Activated T-helper 17 cell treated with anti-CD3 and anti-CD28 coated beads, Interleukin-2, amount 50 U/mL, for 72 hours (primary cell): ENCODE results near the gene KAT2A. TPM values are rescaled to one million over a fixed set of nuclear protein-coding genes. Genes with fewer than 3 reads are reported as not detected.

Source experiments
- ATAC-seq: fragments of 150-1000 bp; cut with Tn5 transposase; replicated peaks from 2 replicates; pipeline ENCODE4 v1.10.0; 2021; ENCODE audit warnings: mild to moderate bottlenecking, moderate library complexity
- H3K27ac Mint-ChIP-seq: one replicate; pipeline ENCODE4 v1.8.0; 2022; ENCODE audit warnings: mixed read lengths
- H3K27me3 Mint-ChIP-seq: one replicate; pipeline ENCODE4 v1.8.0; 2022; ENCODE audit warnings: mixed read lengths
- H3K36me3 Mint-ChIP-seq: one replicate; pipeline ENCODE4 v1.8.0; 2022; ENCODE audit warnings: low read depth, mild to moderate bottlenecking, mixed read lengths
- H3K4me1 Mint-ChIP-seq: one replicate; pipeline ENCODE4 v1.8.0; 2022; ENCODE audit warnings: mixed read lengths
- H3K4me3 Mint-ChIP-seq: one replicate; pipeline ENCODE4 v1.8.0; 2022; ENCODE audit warnings: mild to moderate bottlenecking, mixed read lengths
- H3K9me3 Mint-ChIP-seq: one replicate; pipeline ENCODE4 v1.8.0; 2022; ENCODE audit warnings: mixed read lengths
- total RNA-seq, 2 donors: library from RNA; stranded (reverse); gene quantifications; one replicate each; pipeline ENCODE4 v1.2.3, GENCODE V29; 2022

KAT2A gene
- total RNA-seq, 2 donors from 2014 or later, result 32.8 to 44.2 TPM

DNA sequence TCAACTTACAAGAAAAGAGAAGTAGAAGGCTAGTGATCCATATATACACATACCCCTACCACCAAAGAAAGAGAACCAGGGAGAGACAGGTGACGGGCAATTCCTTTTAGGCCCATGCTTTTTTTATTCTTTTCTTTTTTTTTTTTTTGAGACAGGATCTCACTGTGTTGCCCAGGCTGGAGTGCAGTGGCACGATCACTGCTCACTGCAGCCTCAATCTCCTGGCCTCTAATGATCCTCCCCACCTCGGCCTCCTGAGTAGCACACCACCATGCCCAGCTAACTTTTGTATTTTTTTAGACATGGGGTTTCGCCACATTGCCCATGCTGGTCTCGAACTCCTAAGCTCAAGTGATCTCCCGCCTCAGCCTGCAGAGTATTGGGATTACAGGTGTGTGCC, 6.2 kb upstream of the KAT2A start:
- peaks cover 6% of the 10 kb centered on the region for H3K4me1 Mint-ChIP-seq
- H3K36me3 Mint-ChIP-seq, result peaks cover 78% of the 10 kb centered on the region
- no peaks in the 10 kb centered on the region for H3K27me3 Mint-ChIP-seq
- H3K27ac Mint-ChIP-seq, result peak overlapping the region; percentile 12
- ATAC-seq, result no peak
- H3K9me3 Mint-ChIP-seq, result no peaks in the 10 kb centered on the region
- H3K4me3 Mint-ChIP-seq, result no peak overlapping the region

DNA sequence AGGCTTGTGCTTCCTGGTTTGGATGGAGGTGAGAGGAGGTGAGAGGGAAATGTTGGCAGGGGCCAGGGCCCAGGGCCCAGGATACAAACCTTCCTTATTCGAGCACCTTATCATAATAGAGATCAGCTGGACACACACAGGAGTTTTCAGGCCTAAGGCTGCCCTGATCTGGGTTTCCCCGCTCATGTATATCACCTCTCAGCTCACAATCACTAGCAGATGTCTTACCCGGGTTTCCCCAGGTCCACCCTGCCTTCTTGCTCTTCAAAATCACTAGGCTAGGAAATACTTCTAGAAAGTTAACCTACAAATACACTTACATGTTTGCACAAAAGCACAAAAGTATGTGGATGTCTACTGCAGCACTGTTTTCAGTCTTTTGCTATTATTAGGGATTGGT, 5.7 kb upstream of the KAT2A start:
- peak overlapping the region; percentile 12 for H3K27ac Mint-ChIP-seq
- ATAC-seq, result no peak
- no peaks in the 10 kb centered on the region for H3K9me3 Mint-ChIP-seq
- H3K36me3 Mint-ChIP-seq, result peaks cover 77% of the 10 kb centered on the region
- H3K4me1 Mint-ChIP-seq, result peaks cover 5% of the 10 kb centered on the region
- H3K4me3 Mint-ChIP-seq, result no peak overlapping the region
- no peaks in the 10 kb centered on the region for H3K27me3 Mint-ChIP-seq

DNA sequence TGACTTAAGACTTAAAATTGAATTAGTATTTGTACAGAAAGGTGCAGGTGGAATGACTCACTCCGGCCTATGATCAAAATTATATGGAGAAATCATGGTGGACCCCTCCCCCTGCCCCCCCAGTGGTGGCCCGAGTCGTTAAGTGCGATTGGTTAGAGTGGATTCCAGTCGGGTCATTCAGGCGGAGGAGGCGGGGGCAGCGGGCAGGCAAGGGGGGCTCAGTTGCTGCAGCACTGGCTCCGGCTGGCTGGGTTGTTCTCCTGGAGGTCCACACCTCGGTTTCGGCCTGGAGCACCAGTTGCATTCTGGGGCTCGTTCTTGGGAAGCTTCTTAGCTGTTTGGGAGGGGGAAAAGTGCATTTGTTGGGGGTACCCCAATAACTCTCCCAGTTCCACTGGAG, 4.4 kb upstream of the KAT2A start:
- H3K4me1 Mint-ChIP-seq, result no peaks in the 10 kb centered on the region
- no peaks in the 10 kb centered on the region for H3K27me3 Mint-ChIP-seq
- H3K9me3 Mint-ChIP-seq, result no peaks in the 10 kb centered on the region
- H3K27ac Mint-ChIP-seq, result no peak overlapping the region
- H3K36me3 Mint-ChIP-seq, result peaks cover 66% of the 10 kb centered on the region
- ATAC-seq, result no peak
- H3K4me3 Mint-ChIP-seq, result no peak overlapping the region

- H3K4me3 Mint-ChIP-seq, result no peak overlapping the region
- no peaks in the 10 kb centered on the region for H3K9me3 Mint-ChIP-seq
- H3K27me3 Mint-ChIP-seq, result no peaks in the 10 kb centered on the region
- H3K36me3 Mint-ChIP-seq, result peaks cover 53% of the 10 kb centered on the region
- peak overlapping the region; percentile 41 for H3K27ac Mint-ChIP-seq
- no peaks in the 10 kb centered on the region for H3K4me1 Mint-ChIP-seq
- ATAC-seq, result no peak
Measured at GRCh38 chr17:42124256-42124655, 3.1 kb upstream of the KAT2A start.

- Mint-ChIP-seq H3K27ac (peak within 1 kb of the TSS; percentile 83), H3K36me3 (peaks cover 46% of the 10 kb centered on the region), H3K9me3 (no peaks in the 10 kb centered on the region), H3K4me1 (peaks cover 7% of the 10 kb centered on the region), H3K27me3 (no peaks in the 10 kb centered on the region), H3K4me3 (peak within 1 kb of the TSS; percentile 77)
- ATAC-seq, result no peak
Measured at GRCh38 chr17:42122371-42123303, 1.5 kb upstream of the KAT2A start, which contains the start of gene HSPB9. Gene HSPB9, plus strand, starts transcription at chr17:42122804. Its CDS starts 47 bp downstream, at chr17:42122851.

GRCh38 chr17:42120161-42120769, 902 bp downstream of the KAT2A start:
- Mint-ChIP-seq H3K4me3 (peak overlapping the region; percentile 77), H3K36me3 (peaks cover 41% of the 10 kb centered on the region), H3K27ac (no peak overlapping the region), H3K4me1 (peaks cover 13% of the 10 kb centered on the region), H3K27me3 (no peaks in the 10 kb centered on the region), H3K9me3 (no peaks in the 10 kb centered on the region)
- peak; percentile 1 for ATAC-seq

- no peak for ATAC-seq
- H3K4me3 Mint-ChIP-seq, result peak overlapping the region; percentile 77
- H3K36me3 Mint-ChIP-seq, result peaks cover 32% of the 10 kb centered on the region
- H3K27me3 Mint-ChIP-seq, result no peaks in the 10 kb centered on the region
- peaks cover 13% of the 10 kb centered on the region for H3K4me1 Mint-ChIP-seq
- H3K9me3 Mint-ChIP-seq, result no peaks in the 10 kb centered on the region
- H3K27ac Mint-ChIP-seq, result peak overlapping the region; percentile 10
Measured at GRCh38 chr17:42119301-42119700, 1.9 kb downstream of the KAT2A start.

DNA sequence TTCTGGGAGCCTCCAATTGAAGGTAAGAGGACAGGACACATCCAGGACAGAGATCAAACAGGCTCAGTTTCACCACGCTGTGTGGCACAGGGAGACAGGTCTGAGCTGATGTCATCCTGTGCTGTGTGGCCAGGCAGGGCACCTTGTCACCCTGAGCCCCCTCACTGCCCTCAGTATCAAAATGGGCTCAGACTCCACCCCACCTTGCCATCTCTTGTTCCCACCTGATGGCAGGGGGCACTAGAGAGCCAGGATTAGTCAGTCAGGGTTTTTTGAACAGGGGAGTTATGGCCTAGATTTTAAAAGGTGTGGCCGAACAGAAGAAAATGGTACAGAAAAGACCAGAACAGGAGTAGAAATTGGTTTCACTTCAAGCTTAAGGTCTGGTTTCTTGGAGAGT, 2.6 kb downstream of the KAT2A start:
- Mint-ChIP-seq H3K4me1 (peaks cover 13% of the 10 kb centered on the region), H3K36me3 (peaks cover 28% of the 10 kb centered on the region), H3K27ac (peak overlapping the region; percentile 10), H3K9me3 (no peaks in the 10 kb centered on the region), H3K4me3 (peak overlapping the region; percentile 9), H3K27me3 (no peaks in the 10 kb centered on the region)
- no peak for ATAC-seq

DNA sequence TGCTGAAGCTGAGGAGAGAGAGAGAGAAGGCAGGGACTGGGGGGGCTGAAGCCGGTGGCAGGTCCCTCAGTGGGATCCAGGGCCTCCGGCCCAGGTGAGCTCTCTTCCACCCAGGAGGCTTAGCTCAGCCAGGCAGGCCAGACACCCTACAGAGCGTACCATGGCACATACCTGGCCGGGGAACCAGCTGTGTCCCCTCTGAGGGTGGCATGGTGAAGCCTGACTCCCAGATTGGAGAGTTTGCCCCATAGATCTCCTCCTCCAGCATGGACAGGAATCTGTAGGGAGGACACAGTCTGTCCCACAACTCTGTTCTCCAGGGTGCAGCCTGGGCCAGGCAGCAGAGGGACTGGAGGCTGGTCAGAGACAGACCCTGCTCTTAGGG, 3.0 kb downstream of the KAT2A start:
- Mint-ChIP-seq H3K4me3 (peak overlapping the region; percentile 9), H3K9me3 (no peaks in the 10 kb centered on the region), H3K36me3 (peaks cover 28% of the 10 kb centered on the region), H3K27ac (peak overlapping the region; percentile 10), H3K27me3 (no peaks in the 10 kb centered on the region), H3K4me1 (peaks cover 13% of the 10 kb centered on the region)
- no peak for ATAC-seq

DNA sequence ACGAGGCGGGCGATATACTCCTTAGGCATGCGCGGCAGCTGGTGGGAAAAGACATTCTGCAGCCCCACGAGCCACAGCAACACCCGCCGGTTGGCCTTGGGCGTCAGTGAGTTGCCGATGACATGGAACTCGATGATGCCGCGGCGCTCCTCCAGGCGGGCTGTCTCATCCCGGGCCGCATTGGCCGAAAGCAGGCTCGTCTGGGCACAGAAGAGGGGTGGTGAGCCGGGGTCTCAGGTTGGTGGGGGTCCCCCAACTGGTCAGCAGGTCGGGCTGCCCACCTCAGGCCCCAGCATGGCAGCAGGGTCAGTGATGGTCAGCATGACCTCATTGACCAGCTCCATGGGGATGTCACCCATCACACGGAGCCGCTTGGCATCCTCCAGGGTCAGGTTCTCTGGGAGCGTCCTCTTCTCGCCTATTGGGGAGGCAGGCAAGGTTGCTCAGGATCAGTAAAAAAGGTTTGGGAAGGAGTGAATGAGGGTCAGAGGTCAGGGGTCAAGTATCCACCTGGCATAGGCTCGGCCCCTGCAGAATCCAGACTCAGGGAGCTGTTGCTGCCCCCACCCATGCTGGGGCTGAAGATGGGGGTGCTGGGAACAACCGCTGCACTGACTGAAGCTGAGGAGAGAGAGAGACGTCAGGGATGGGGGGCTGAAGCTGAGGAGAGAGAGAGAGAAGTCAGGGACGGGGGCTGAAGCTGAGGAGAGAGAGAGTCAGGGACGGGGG, 3.6 kb downstream of the KAT2A start:
- no peak overlapping the region for H3K27ac Mint-ChIP-seq
- peaks cover 13% of the 10 kb centered on the region for H3K4me1 Mint-ChIP-seq
- no peak overlapping the region for H3K4me3 Mint-ChIP-seq
- peaks cover 28% of the 10 kb centered on the region for H3K36me3 Mint-ChIP-seq
- no peak for ATAC-seq
- H3K27me3 Mint-ChIP-seq, result no peaks in the 10 kb centered on the region
- H3K9me3 Mint-ChIP-seq, result no peaks in the 10 kb centered on the region

DNA sequence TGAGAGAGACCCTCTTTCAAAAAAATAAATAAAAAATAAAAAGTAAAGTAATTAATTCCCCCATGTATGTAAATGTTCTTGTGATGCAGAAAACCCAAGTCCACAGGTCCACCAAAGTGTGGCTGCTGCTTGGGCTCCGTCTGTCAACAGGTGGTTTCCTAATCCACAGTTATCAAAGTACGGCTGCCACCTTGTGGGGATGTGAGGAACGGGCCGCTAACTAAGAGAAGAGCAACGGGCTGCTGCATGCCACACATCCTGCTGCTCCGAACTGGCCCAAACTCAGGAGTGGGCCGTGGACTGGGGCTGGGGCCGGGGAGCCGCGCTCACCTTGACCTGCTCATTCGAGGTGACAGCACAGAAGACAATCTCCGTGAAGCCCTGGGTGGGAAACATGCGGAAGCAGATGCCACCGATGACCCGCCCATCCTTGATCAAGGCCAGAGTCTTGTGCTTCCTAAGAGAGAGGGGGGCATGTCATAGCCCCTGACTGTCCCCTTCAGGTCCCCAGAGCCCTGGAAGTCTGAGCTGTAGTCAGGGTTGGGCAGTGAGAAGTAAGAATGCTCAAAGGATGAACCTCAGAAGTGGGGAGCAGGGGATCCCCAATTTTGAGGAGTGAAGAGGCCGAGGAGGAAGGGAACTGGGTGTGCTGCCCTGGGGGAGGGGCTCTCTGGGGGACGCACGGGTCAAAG, 4.3 kb downstream of the KAT2A start:
- peak; percentile 18 for ATAC-seq
- Mint-ChIP-seq H3K4me1 (peaks cover 17% of the 10 kb centered on the region), H3K36me3 (peaks cover 28% of the 10 kb centered on the region), H3K27ac (peak overlapping the region; percentile 69), H3K4me3 (no peak overlapping the region), H3K9me3 (no peaks in the 10 kb centered on the region), H3K27me3 (no peaks in the 10 kb centered on the region)

- no peak overlapping the region for H3K4me3 Mint-ChIP-seq
- H3K27me3 Mint-ChIP-seq, result no peaks in the 10 kb centered on the region
- H3K9me3 Mint-ChIP-seq, result no peaks in the 10 kb centered on the region
- H3K4me1 Mint-ChIP-seq, result peaks cover 18% of the 10 kb centered on the region
- ATAC-seq, result no peak
- peak overlapping the region; percentile 34 for H3K27ac Mint-ChIP-seq
- peaks cover 28% of the 10 kb centered on the region for H3K36me3 Mint-ChIP-seq
Measured at GRCh38 chr17:42114118-42114517, 7.0 kb downstream of the KAT2A start.

DNA sequence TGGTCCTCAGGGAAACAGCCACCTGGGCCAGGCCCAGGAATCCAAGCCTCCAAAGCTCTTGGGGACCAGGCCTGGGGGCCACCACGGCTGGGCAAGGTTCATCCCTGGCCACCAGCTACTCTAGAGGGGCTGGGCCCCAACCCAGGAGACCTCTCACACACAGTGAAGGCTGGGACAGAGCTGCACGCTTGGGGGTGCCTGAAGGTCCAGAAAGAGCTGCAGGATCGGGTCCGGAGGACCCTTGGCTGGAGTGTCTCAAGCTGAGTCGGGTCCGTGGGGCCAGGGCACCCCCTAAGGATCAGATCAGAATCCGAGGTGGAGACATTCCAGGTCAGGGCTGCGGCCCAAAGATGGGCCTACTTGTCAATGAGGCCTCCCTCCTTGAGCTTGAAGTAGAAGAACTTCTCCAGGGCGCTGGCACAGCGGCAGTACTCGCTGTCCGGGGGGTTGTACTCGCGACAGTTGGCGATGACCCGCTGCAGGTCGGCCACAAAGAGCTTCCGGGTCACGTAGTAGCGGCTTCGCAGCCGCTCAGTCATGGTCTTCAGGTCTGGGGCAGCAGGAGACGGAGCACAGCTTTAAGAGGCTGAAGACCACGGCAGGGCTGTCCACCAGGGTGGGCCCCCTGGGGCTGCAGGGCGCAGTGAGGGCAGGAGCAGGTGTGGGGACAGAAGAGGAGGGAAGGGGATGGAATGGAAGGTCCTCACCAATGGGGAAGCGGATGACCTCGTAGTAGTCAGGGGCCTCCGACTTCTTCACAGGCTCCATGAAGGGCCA, 7.7 kb downstream of the KAT2A start:
- no peak for ATAC-seq
- H3K4me1 Mint-ChIP-seq, result peaks cover 14% of the 10 kb centered on the region
- peaks cover 23% of the 10 kb centered on the region for H3K36me3 Mint-ChIP-seq

More for the DNA sequence above, 7.7 kb downstream of the KAT2A start:
- no peak overlapping the region for H3K27ac Mint-ChIP-seq
- no peak overlapping the region for H3K4me3 Mint-ChIP-seq
- H3K9me3 Mint-ChIP-seq, result no peaks in the 10 kb centered on the region
- no peaks in the 10 kb centered on the region for H3K27me3 Mint-ChIP-seq
